SK-N-SH (cell line): ENCODE data around the gene RFC5. TPM values are rescaled to one million over a fixed set of nuclear protein-coding genes. Genes with fewer than 3 reads are reported as not detected.

ENCODE experiments used
- CTCF ChIA-PET: fragments of 300-600, 350-600 bp; formaldehyde crosslinking; extraction: SDS; loops from one replicate; lab custom pipeline; 2021; lab: Yijun Ruan, JAX
- POLR2A ChIA-PET: fragments of 350-600 bp; sonication (Branson Sonifier 250); formaldehyde crosslinking; extraction: SDS; loops from one replicate; lab custom pipeline; 2020; ENCODE audit warnings: antibody characterized with exemption, inconsistent platforms; lab: Yijun Ruan, JAX
- DNase-seq: peaks from one replicate; pipeline ENCODE4 v3.0.0; 2012
- H2AFZ ChIP-seq: fragments of 200-600 bp; sonication (generic); 2 replicates; pipeline ENCODE4 v1.8.1; 2016; ENCODE audit warnings: antibody characterized with exemption, mild to moderate bottlenecking, low read depth
- H3F3A ChIP-seq: fragments of 200-600 bp; sonication (generic); replicated peaks from 2 replicates; pipeline ENCODE3; 2016; ENCODE audit warnings: antibody characterized with exemption, mild to moderate bottlenecking; ENCODE audit not compliant: insufficient read depth
- H3K27ac ChIP-seq, 2 experiments: fragments of 200-500 bp in 1 of 2; fragments of 200-600 bp in 1 of 2; sonication (Bioruptor generic) in 1 of 2; sonication (generic), shearing (Covaris generic) in 1 of 2; 2 replicates each; pipeline versions ENCODE4 v1.5.1 to v1.6.1; 2014 to 2016; ENCODE audit warnings: low read depth in 2 of 2, inconsistent platforms in 1 of 2, low read length in 1 of 2, mild to moderate bottlenecking in 1 of 2, mixed read lengths in 1 of 2
- H3K27me3 ChIP-seq: fragments of 200-600 bp; sonication (generic), shearing (Covaris generic); 2 replicates; pipeline ENCODE4 v1.6.1; 2016; ENCODE audit warnings: mixed run types; ENCODE audit not compliant: insufficient read depth
- H3K36me3 ChIP-seq, 2 experiments: fragments of 200-500 bp in 1 of 2; fragments of 200-600 bp in 1 of 2; sonication (Bioruptor generic) in 1 of 2; sonication (generic) in 1 of 2; replicated peaks in 1 of 2; 2 replicates each; pipeline versions ENCODE3 to v1.5.1; 2014 to 2016; ENCODE audit warnings: low read length in 1 of 2, mild to moderate bottlenecking in 1 of 2; ENCODE audit not compliant: insufficient read depth in 2 of 2, control insufficient read depth in 1 of 2
- H3K4me1 ChIP-seq, 2 experiments: fragments of 200-500 bp in 1 of 2; fragments of 200-600 bp in 1 of 2; sonication (Bioruptor generic) in 1 of 2; sonication (generic), shearing (Covaris generic) in 1 of 2; 2 replicates each; pipeline versions ENCODE4 v1.5.1 to v1.6.1; 2014 to 2016; ENCODE audit warnings: low read depth in 1 of 2, low read length in 1 of 2, mixed run types in 1 of 2; ENCODE audit not compliant: insufficient read depth in 2 of 2, control insufficient read depth in 1 of 2
- H3K4me2 ChIP-seq: fragments of 200-600 bp; sonication (generic), shearing (Covaris generic); 2 replicates; pipeline ENCODE4 v1.6.1; 2017; ENCODE audit warnings: mixed run types
- H3K4me3 ChIP-seq, 2 experiments: fragments of 200-500 bp in 1 of 2; fragments of 200-600 bp in 1 of 2; sonication (Bioruptor generic) in 1 of 2; sonication (generic), shearing (Covaris generic) in 1 of 2; 2 replicates each; pipeline versions ENCODE4 v1.5.1 to v1.8.1; 2014 to 2016; ENCODE audit warnings: low read depth in 2 of 2, inconsistent platforms in 1 of 2, low read length in 1 of 2, mild to moderate bottlenecking in 1 of 2, mixed read lengths in 1 of 2, moderate library complexity in 1 of 2
- H3K79me2 ChIP-seq: fragments of 200-600 bp; sonication (generic); 2 replicates; pipeline ENCODE4 v1.8.1; 2017; ENCODE audit warnings: mild to moderate bottlenecking; ENCODE audit not compliant: insufficient read depth
- H3K9ac ChIP-seq: fragments of 200-600 bp; sonication (generic); 2 replicates; pipeline ENCODE4 v1.6.1; 2017; ENCODE audit warnings: mixed run types
- H3K9me2 ChIP-seq: fragments of 200-600 bp; sonication (generic); 2 replicates; pipeline ENCODE4 v1.6.1; 2017; ENCODE audit warnings: mixed run types
- H3K9me3 ChIP-seq: fragments of 200-600 bp; sonication (generic); 2 replicates; pipeline ENCODE4 v1.6.1; 2017; ENCODE audit warnings: mixed run types, mild to moderate bottlenecking, moderate library complexity
- H4K20me1 ChIP-seq: fragments of 200-600 bp; sonication (generic); 2 replicates; pipeline ENCODE4 v1.6.1; 2017; ENCODE audit warnings: mild to moderate bottlenecking, mixed run types; ENCODE audit not compliant: insufficient read depth
- CTCF ChIP-seq: fragments of 200-600 bp; sonication (generic); IDR thresholded peaks from 2 replicates; pipeline ENCODE4 v1.6.1; 2017; ENCODE audit warnings: antibody characterized with exemption, mild to moderate bottlenecking, moderate library complexity
- ELF1 ChIP-seq: IDR thresholded peaks from 2 replicates; pipeline ENCODE4 v1.4.0; 2012
- FOXJ3 ChIP-seq: sonication (generic); formaldehyde crosslinking; IDR thresholded peaks from 2 replicates; pipeline ENCODE4 v1.5.1; 2020; ENCODE audit warnings: mild to moderate bottlenecking, missing genetic modification reagents
- GABPA ChIP-seq: IDR thresholded peaks from 2 replicates; pipeline ENCODE4 v1.4.0; 2012; ENCODE audit warnings: low read depth, mild to moderate bottlenecking
- GATA2 ChIP-seq: sonication (generic); formaldehyde crosslinking; IDR thresholded peaks from 2 replicates; pipeline ENCODE4 v1.5.0; 2020; ENCODE audit warnings: mild to moderate bottlenecking, missing genetic modification reagents
- JUND ChIP-seq: IDR thresholded peaks from 2 replicates; pipeline ENCODE4 v1.4.0; 2012
- MEF2A ChIP-seq: IDR thresholded peaks from 2 replicates; pipeline ENCODE4 v1.4.0; 2012; ENCODE audit warnings: low read depth, borderline replicate concordance
- NFIC ChIP-seq: IDR thresholded peaks from 2 replicates; pipeline ENCODE4 v1.4.0; 2012; ENCODE audit warnings: borderline replicate concordance
- POLR2AphosphoS5 ChIP-seq: IDR thresholded peaks from 2 replicates; pipeline ENCODE4 v1.6.1; 2012; ENCODE audit warnings: low read depth, low read length
- RAD21 ChIP-seq: IDR thresholded peaks from 2 replicates; pipeline ENCODE4 v1.6.1; 2012; ENCODE audit warnings: mild to moderate bottlenecking, low read length
- RCOR1 ChIP-seq: fragments of 150-350 bp; IDR thresholded peaks from 2 replicates; pipeline ENCODE4 v1.6.1; 2017; ENCODE audit warnings: antibody characterized with exemption, low read length
- SMC3 ChIP-seq: IDR thresholded peaks from 2 replicates; pipeline ENCODE4 v1.6.1; 2012; ENCODE audit warnings: low read depth, low read length, improper control_type of control experiment
- TAF1 ChIP-seq: IDR thresholded peaks from 2 replicates; pipeline ENCODE4 v1.6.1; 2012; ENCODE audit warnings: low read depth, mild to moderate bottlenecking, low read length, moderate library complexity, borderline replicate concordance
- TCF12 ChIP-seq: IDR thresholded peaks from 2 replicates; pipeline ENCODE4 v1.4.0; 2012
- WGBS: methylation state at CpG from one replicate; pipeline ENCODE4 v1.1.6; 2017; ENCODE audit warnings: low lambda C conversion rate; 5-methylcytosine and 5-hydroxymethylcytosine counted together
- polyA plus RNA-seq, 3 experiments: library from polyadenylated mRNA; depleted of rRNA; stranded (reverse); fragments of >200 nt; gene quantifications; 2 replicates each; pipeline ENCODE4 v1.2.3, GENCODE V29; 2012
- TF ChIP-seq, protein P1 (sequence below): IDR thresholded peaks from 2 replicates; pipeline ENCODE4 v1.4.0; 2012; ENCODE audit warnings: low read depth, borderline replicate concordance
- TF ChIP-seq, protein P2 (sequence below): IDR thresholded peaks from 2 replicates; pipeline ENCODE4 v1.4.0; 2012; ENCODE audit warnings: low read depth

The RFC5 gene
- polyA plus RNA-seq, 1 of the 3 experiments (the other 2 are of a cell fraction) = 15.3 TPM

DNA sequence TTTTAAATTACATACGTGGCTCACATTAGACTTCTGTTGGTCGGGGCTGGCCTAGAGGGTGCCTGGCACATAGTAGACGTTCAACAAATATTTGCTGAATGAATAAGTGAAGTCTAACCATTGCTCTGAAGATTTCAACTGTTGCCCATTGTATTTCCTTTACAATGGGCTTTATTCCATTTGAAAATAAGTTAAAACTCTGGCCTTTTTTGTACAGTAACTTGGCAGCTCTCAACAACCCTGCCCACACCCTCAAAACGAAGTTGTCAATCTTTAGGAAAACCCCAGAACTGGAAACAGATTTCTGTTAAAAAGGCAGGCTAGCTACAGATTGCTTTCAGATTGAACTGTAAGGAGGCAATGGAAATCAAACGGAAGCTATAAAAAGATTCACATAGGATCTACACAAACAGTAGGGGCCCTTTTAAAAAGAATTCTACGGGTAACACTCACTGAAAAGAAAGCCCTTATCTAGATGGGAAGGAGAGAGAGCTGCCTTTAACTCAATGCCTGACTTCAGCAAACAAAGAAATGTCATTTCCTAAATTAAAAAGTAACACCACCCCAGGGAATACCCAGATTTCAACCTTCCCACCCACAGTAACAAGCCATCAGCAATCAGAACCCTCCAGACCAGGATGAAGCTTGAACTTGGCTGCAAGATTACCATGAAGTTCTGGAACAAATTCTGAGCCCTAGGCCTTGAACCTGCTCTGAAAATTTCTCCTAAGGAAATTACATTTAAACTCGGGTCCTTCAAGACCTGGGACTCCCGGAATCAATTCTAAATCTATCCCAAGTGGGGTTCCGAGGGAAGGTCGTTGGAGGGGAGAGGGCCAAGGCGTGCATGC is 43.1 kb downstream of the RFC5 start:
- ChIA-PET CTCF (interaction anchor here (1.2 kb wide), 1 partner anchor 62 kb away, joined by 4 read pairs; no protein-coding TSS in a partner anchor), POLR2A (no interaction called here)
- Histone ChIP-seq H3K4me1 (peaks cover 10 to 14% of the 10 kb centered on the region in 2 experiments; a peak in 3 of 4 replicates), H2AFZ (no peak overlapping the region), H4K20me1 (no peaks in the 10 kb centered on the region), H3K27ac (peak overlapping the region; percentile 88 to 97), H3K36me3 (peaks cover 0 to 5% of the 10 kb centered on the region in 2 experiments), H3K27me3 (no peaks in the 10 kb centered on the region), H3K9me3 (no peaks in the 10 kb centered on the region), H3K9me2 (no peaks in the 10 kb centered on the region), H3K4me3 (peak overlapping the region; percentile 71 to 78), H3F3A (peaks cover 38% of the 10 kb centered on the region), H3K79me2 (peaks cover 82% of the 10 kb centered on the region)
- WGBS = 33% methylated on average over 11 of the region's 11 CpGs
- TF ChIP-seq RAD21 = no peak
- no peak for TF ChIP-seq TAF1
- TF ChIP-seq, protein P1, sequence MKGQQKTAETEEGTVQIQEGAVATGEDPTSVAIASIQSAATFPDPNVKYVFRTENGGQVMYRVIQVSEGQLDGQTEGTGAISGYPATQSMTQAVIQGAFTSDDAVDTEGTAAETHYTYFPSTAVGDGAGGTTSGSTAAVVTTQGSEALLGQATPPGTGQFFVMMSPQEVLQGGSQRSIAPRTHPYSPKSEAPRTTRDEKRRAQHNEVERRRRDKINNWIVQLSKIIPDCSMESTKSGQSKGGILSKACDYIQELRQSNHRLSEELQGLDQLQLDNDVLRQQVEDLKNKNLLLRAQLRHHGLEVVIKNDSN = no peak
- no peak for TF ChIP-seq POLR2AphosphoS5
- TF ChIP-seq, all 33 proteins: peak for 0
- peak overlapping the region; percentile 88 for H3K4me2 ChIP-seq
- H3K9ac ChIP-seq = peak overlapping the region; percentile 76
- no peak for DNase-seq

DNA sequence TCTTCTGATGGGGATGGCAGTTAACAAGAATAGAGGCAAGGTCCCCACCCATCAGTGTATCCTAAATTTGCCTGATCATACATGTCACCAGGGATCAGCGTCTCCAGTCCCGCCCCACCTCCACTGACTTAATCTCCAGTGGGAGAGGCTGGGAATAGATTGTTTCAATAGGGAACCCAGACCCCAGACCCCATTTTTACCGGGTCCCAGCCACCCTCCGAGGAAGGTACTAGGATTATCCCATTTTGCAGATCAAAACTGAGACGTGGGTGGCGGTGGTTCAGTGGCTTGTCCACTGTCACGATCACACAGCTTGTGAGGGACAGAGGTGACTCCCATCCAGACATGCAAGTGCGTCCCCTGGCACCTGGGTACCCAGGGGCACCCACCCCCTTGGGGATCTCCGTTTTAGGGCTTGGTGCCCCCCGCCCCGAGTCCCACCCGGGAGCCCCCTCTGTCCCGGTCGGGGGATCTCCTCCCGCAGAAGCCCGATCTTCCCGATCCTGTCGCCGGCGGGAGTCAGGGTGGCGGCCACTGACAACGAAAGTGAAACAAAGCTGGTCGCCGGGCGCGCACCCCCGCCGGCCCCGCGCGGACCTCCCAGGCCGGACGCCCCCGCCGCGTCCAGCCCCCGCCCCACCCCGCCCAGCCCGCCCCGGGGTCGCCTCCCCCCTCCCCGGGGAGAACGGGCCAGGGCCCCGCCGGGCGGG is 44.0 kb downstream of the RFC5 start:
- no peak overlapping the region; the same call in 1 of the 2 replicates for H2AFZ ChIP-seq
- H3K4me2 ChIP-seq = peak overlapping the region; percentile 88
- peaks cover 35% of the 10 kb centered on the region for H3F3A ChIP-seq
- H3K27ac ChIP-seq = peak overlapping the region; percentile 88 to 97
- H3K9me3 ChIP-seq = no peaks in the 10 kb centered on the region
- POLR2A ChIA-PET = interaction anchor here (0.6 to 1.0 kb wide), 3 partner anchors 43 to 1608 kb away, joined by 3 to 4 read pairs (median 3); partner anchors contain the start of gene PEBP1
- CTCF ChIA-PET = interaction anchor here (1.0 to 2.4 kb wide), 3 partner anchors 61 to 828 kb away, joined by 3 to 13 read pairs (median 4); no protein-coding TSS in a partner anchor
- H3K79me2 ChIP-seq = peaks cover 73% of the 10 kb centered on the region
- H4K20me1 ChIP-seq = no peaks in the 10 kb centered on the region
- TF ChIP-seq RCOR1 (no peak), GATA2 (CRISPR knock-in tag) (no peak), TCF12 (no peak), JUND (no peak), ELF1 (no peak), SMC3 (no peak), POLR2AphosphoS5 (no peak), MEF2A (no peak), CTCF (no peak), FOXJ3 (CRISPR knock-in tag) (no peak), NFIC (no peak), GABPA (no peak)
- TF ChIP-seq, protein P2, sequence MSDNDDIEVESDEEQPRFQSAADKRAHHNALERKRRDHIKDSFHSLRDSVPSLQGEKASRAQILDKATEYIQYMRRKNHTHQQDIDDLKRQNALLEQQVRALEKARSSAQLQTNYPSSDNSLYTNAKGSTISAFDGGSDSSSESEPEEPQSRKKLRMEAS = no peak
- TF ChIP-seq, protein P1 = no peak
- 2% methylated on average over 5 of the region's 46 CpGs for WGBS
- H3K9me2 ChIP-seq = no peaks in the 10 kb centered on the region
- DNase-seq = no peak
- no peaks in the 10 kb centered on the region for H3K27me3 ChIP-seq
- H3K4me3 ChIP-seq = peak overlapping the region; percentile 71 to 78
- H3K36me3 ChIP-seq = peaks cover 0 to 5% of the 10 kb centered on the region in 2 experiments
- peak overlapping the region; percentile 76 for H3K9ac ChIP-seq
- H3K4me1 ChIP-seq = peaks cover 10 to 14% of the 10 kb centered on the region in 2 experiments; a peak in 3 of 4 replicates
